ENCODE results near the gene BTBD16.

Gene BTBD16

GRCh38 chr10:122308417-122309141 lies 37.5 kb downstream of the BTBD16 start:
- Histone ChIP-seq H3K27me3 (ENCODE audit: control insufficient read depth in 1 of 2, insufficient read depth in 2 of 2, low read length in 2 of 2) (no peaks in the 10 kb centered on the region), H3K9ac (ENCODE audit: low read length) (peak overlapping the region; percentile 17), H3K27ac (ENCODE audit: low read depth, low read length) (peak overlapping the region; percentile 89)

GRCh38 chr10:122310311-122311050 lies 39.4 kb downstream of the BTBD16 start:
- Histone ChIP-seq H3K9ac (ENCODE audit: low read length) (no peak overlapping the region), H3K9me3 (ENCODE audit: low read length) (no peaks in the 10 kb centered on the region), H3K4me1 (ENCODE audit: insufficient read depth, low read length) (peaks cover 29% of the 10 kb centered on the region), H3K27ac (ENCODE audit: low read depth, low read length) (peak overlapping the region; percentile 27), H3K27me3 (ENCODE audit: control insufficient read depth in 1 of 2, insufficient read depth in 2 of 2, low read length in 2 of 2) (no peaks in the 10 kb centered on the region), H3K36me3 (ENCODE audit: insufficient read depth, low read length) (no peaks in the 10 kb centered on the region), H3K4me3 (ENCODE audit: low read depth in 1 of 2, low read length in 2 of 2) (no peak overlapping the region)

More at GRCh38 chr10:122308417-122309141, 37.5 kb downstream of the BTBD16 start:
- peak overlapping the region in 1 of 2 donors; percentile 38 for H3K4me3 ChIP-seq (ENCODE audit: low read depth in 1 of 2, low read length in 2 of 2)
- no peaks in the 10 kb centered on the region for H3K36me3 ChIP-seq (ENCODE audit: insufficient read depth, low read length)
- peaks cover 29% of the 10 kb centered on the region for H3K4me1 ChIP-seq (ENCODE audit: insufficient read depth, low read length)
- no peaks in the 10 kb centered on the region for H3K9me3 ChIP-seq (ENCODE audit: low read length)

- Histone ChIP-seq H3K9ac (ENCODE audit: low read length) (no peak overlapping the region), H3K36me3 (ENCODE audit: insufficient read depth, low read length) (no peaks in the 10 kb centered on the region), H3K27me3 (ENCODE audit: control insufficient read depth in 1 of 2, insufficient read depth in 2 of 2, low read length in 2 of 2) (no peaks in the 10 kb centered on the region), H3K4me3 (ENCODE audit: low read depth in 1 of 2, low read length in 2 of 2) (no peak overlapping the region), H3K4me1 (ENCODE audit: insufficient read depth, low read length) (peaks cover 29% of the 10 kb centered on the region), H3K27ac (ENCODE audit: low read depth, low read length) (peak overlapping the region; percentile 27), H3K9me3 (ENCODE audit: low read length) (no peaks in the 10 kb centered on the region)
Measured at GRCh38 chr10:122311051-122311410, 39.9 kb downstream of the BTBD16 start.

- Histone ChIP-seq H3K27me3 (ENCODE audit: control insufficient read depth in 1 of 2, insufficient read depth in 2 of 2, low read length in 2 of 2) (no peaks in the 10 kb centered on the region), H3K4me1 (ENCODE audit: insufficient read depth, low read length) (peaks cover 28% of the 10 kb centered on the region), H3K27ac (ENCODE audit: low read depth, low read length) (no peak overlapping the region), H3K9ac (ENCODE audit: low read length) (no peak overlapping the region), H3K9me3 (ENCODE audit: low read length) (no peaks in the 10 kb centered on the region), H3K36me3 (ENCODE audit: insufficient read depth, low read length) (no peaks in the 10 kb centered on the region), H3K4me3 (ENCODE audit: low read depth in 1 of 2, low read length in 2 of 2) (no peak overlapping the region)
Measured at GRCh38 chr10:122311716-122312115, 40.6 kb downstream of the BTBD16 start.

GRCh38 chr10:122316224-122316884 lies 45.3 kb downstream of the BTBD16 start:
- H3K36me3 ChIP-seq (ENCODE audit: insufficient read depth, low read length), result no peaks in the 10 kb centered on the region
- H3K9ac ChIP-seq (ENCODE audit: low read length), result no peak overlapping the region
- no peaks in the 10 kb centered on the region for H3K27me3 ChIP-seq (ENCODE audit: control insufficient read depth in 1 of 2, insufficient read depth in 2 of 2, low read length in 2 of 2)
- H3K4me1 ChIP-seq (ENCODE audit: insufficient read depth, low read length), result peaks cover 7% of the 10 kb centered on the region
- peaks cover 4% of the 10 kb centered on the region for H3K9me3 ChIP-seq (ENCODE audit: low read length)
- no peak overlapping the region for H3K4me3 ChIP-seq (ENCODE audit: low read depth in 1 of 2, low read length in 2 of 2)
- no peak overlapping the region for H3K27ac ChIP-seq (ENCODE audit: low read depth, low read length)

- Histone ChIP-seq H3K36me3 (ENCODE audit: insufficient read depth, low read length) (no peaks in the 10 kb centered on the region), H3K27ac (ENCODE audit: low read depth, low read length) (no peak overlapping the region), H3K4me1 (ENCODE audit: insufficient read depth, low read length) (no peaks in the 10 kb centered on the region), H3K9me3 (ENCODE audit: low read length) (peaks cover 4% of the 10 kb centered on the region), H3K27me3 (ENCODE audit: control insufficient read depth in 1 of 2, insufficient read depth in 2 of 2, low read length in 2 of 2) (no peaks in the 10 kb centered on the region), H3K9ac (ENCODE audit: low read length) (no peak overlapping the region), H3K4me3 (ENCODE audit: low read depth in 1 of 2, low read length in 2 of 2) (no peak overlapping the region)
Measured at GRCh38 chr10:122321960-122322359, 50.9 kb downstream of the BTBD16 start.

GRCh38 chr10:122323189-122323588 lies 52.1 kb downstream of the BTBD16 start:
- H3K9ac ChIP-seq (ENCODE audit: low read length), result no peak overlapping the region
- no peaks in the 10 kb centered on the region for H3K4me1 ChIP-seq (ENCODE audit: insufficient read depth, low read length)
- H3K27ac ChIP-seq (ENCODE audit: low read depth, low read length), result no peak overlapping the region
- no peak overlapping the region for H3K4me3 ChIP-seq (ENCODE audit: low read depth in 1 of 2, low read length in 2 of 2)
- H3K36me3 ChIP-seq (ENCODE audit: insufficient read depth, low read length), result no peaks in the 10 kb centered on the region
- peaks cover 4% of the 10 kb centered on the region for H3K9me3 ChIP-seq (ENCODE audit: low read length)
- H3K27me3 ChIP-seq (ENCODE audit: control insufficient read depth in 1 of 2, insufficient read depth in 2 of 2, low read length in 2 of 2), result no peaks in the 10 kb centered on the region

- Histone ChIP-seq H3K27ac (ENCODE audit: low read depth, low read length) (no peak overlapping the region), H3K27me3 (ENCODE audit: control insufficient read depth in 1 of 2, insufficient read depth in 2 of 2, low read length in 2 of 2) (no peaks in the 10 kb centered on the region), H3K9ac (ENCODE audit: low read length) (no peak overlapping the region), H3K36me3 (ENCODE audit: insufficient read depth, low read length) (no peaks in the 10 kb centered on the region), H3K4me3 (ENCODE audit: low read depth in 1 of 2, low read length in 2 of 2) (no peak overlapping the region), H3K9me3 (ENCODE audit: low read length) (peaks cover 4% of the 10 kb centered on the region), H3K4me1 (ENCODE audit: insufficient read depth, low read length) (no peaks in the 10 kb centered on the region)
Measured at GRCh38 chr10:122323941-122324675, 53.0 kb downstream of the BTBD16 start.

- Histone ChIP-seq H3K4me1 (ENCODE audit: insufficient read depth, low read length) (no peaks in the 10 kb centered on the region), H3K36me3 (ENCODE audit: insufficient read depth, low read length) (no peaks in the 10 kb centered on the region), H3K4me3 (ENCODE audit: low read depth in 1 of 2, low read length in 2 of 2) (no peak overlapping the region), H3K9me3 (ENCODE audit: low read length) (no peaks in the 10 kb centered on the region), H3K9ac (ENCODE audit: low read length) (no peak overlapping the region), H3K27ac (ENCODE audit: low read depth, low read length) (no peak overlapping the region), H3K27me3 (ENCODE audit: control insufficient read depth in 1 of 2, insufficient read depth in 2 of 2, low read length in 2 of 2) (no peaks in the 10 kb centered on the region)
Measured at GRCh38 chr10:122325235-122325634, 54.1 kb downstream of the BTBD16 start.

- no peak overlapping the region for H3K4me3 ChIP-seq (ENCODE audit: low read depth in 1 of 2, low read length in 2 of 2)
- no peaks in the 10 kb centered on the region for H3K36me3 ChIP-seq (ENCODE audit: insufficient read depth, low read length)
- no peak overlapping the region for H3K9ac ChIP-seq (ENCODE audit: low read length)
- H3K27ac ChIP-seq (ENCODE audit: low read depth, low read length), result no peak overlapping the region
- no peaks in the 10 kb centered on the region for H3K4me1 ChIP-seq (ENCODE audit: insufficient read depth, low read length)
- no peaks in the 10 kb centered on the region for H3K27me3 ChIP-seq (ENCODE audit: control insufficient read depth in 1 of 2, insufficient read depth in 2 of 2, low read length in 2 of 2)
- no peaks in the 10 kb centered on the region for H3K9me3 ChIP-seq (ENCODE audit: low read length)
Measured at GRCh38 chr10:122326385-122326784, 55.3 kb downstream of the BTBD16 start.

GRCh38 chr10:122326806-122327205 lies 55.7 kb downstream of the BTBD16 start:
- H3K9ac ChIP-seq (ENCODE audit: low read length), result no peak overlapping the region
- no peaks in the 10 kb centered on the region for H3K4me1 ChIP-seq (ENCODE audit: insufficient read depth, low read length)
- no peaks in the 10 kb centered on the region for H3K36me3 ChIP-seq (ENCODE audit: insufficient read depth, low read length)
- no peaks in the 10 kb centered on the region for H3K9me3 ChIP-seq (ENCODE audit: low read length)
- no peak overlapping the region for H3K4me3 ChIP-seq (ENCODE audit: low read depth in 1 of 2, low read length in 2 of 2)
- H3K27me3 ChIP-seq (ENCODE audit: control insufficient read depth in 1 of 2, insufficient read depth in 2 of 2, low read length in 2 of 2), result no peaks in the 10 kb centered on the region
- no peak overlapping the region for H3K27ac ChIP-seq (ENCODE audit: low read depth, low read length)

All from muscle layer of colon (tissue), 2 donors.